ENCODE measurements around the gene AKAP13.

- no peak for TF ChIP-seq POLR2A (IDR thresholded peaks at IDR 0.05)
- TF ChIP-seq, protein P1, sequence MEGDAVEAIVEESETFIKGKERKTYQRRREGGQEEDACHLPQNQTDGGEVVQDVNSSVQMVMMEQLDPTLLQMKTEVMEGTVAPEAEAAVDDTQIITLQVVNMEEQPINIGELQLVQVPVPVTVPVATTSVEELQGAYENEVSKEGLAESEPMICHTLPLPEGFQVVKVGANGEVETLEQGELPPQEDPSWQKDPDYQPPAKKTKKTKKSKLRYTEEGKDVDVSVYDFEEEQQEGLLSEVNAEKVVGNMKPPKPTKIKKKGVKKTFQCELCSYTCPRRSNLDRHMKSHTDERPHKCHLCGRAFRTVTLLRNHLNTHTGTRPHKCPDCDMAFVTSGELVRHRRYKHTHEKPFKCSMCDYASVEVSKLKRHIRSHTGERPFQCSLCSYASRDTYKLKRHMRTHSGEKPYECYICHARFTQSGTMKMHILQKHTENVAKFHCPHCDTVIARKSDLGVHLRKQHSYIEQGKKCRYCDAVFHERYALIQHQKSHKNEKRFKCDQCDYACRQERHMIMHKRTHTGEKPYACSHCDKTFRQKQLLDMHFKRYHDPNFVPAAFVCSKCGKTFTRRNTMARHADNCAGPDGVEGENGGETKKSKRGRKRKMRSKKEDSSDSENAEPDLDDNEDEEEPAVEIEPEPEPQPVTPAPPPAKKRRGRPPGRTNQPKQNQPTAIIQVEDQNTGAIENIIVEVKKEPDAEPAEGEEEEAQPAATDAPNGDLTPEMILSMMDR (IDR thresholded peaks at IDR 0.05) = no peak
- TF ChIP-seq POLR2AphosphoS5 (IDR thresholded peaks at IDR 0.05) = no peak
- TF ChIP-seq EP300 (IDR thresholded peaks at IDR 0.05) = no peak
Observed at GRCh38 chr15:85746641-85747040, 366.2 kb downstream of the AKAP13 start.
